HCT116 (cell line): ENCODE measurements around the gene ASIP. TPM values are rescaled to one million over a fixed set of nuclear protein-coding genes. Genes with fewer than 3 reads are reported as not detected.
"Not testable (repeated sequence)": the region's sequence is repeated elsewhere in the genome, so short reads cannot be mapped to it uniquely, and the experiment has no call there.

ENCODE experiments used
- ATAC-seq: fragments of 200-7000 bp; cut with Tn5 transposase; 2 replicates; pipeline ENCODE4 v1.9.1; 2020; ENCODE audit warnings: mild to moderate bottlenecking, moderate library complexity
- BruUV-seq: library from RNA; stranded (reverse); fragments of 400-500 nt; replicated peaks from 2 replicates; lab custom pipeline; 2021; lab: Mats Ljungman, UMichigan
- CTCF ChIA-PET: fragments of 300-600 bp; sonication (Branson Sonifier 250); formaldehyde crosslinking; loops from one replicate; lab custom pipeline; 2021; ENCODE audit warnings: antibody characterized with exemption; lab: Charles Lee
- POLR2A ChIA-PET: fragments of 300-600, 350-600 bp; sonication (Branson Sonifier 250); formaldehyde crosslinking; loops from one replicate; lab custom pipeline; 2021; ENCODE audit warnings: antibody characterized with exemption; lab: Charles Lee
- RAD21 ChIA-PET, 2 experiments: fragments of 300-600 bp; sonication (Branson Sonifier 250); formaldehyde crosslinking; loops; one replicate each; lab custom pipeline; 2023; ENCODE audit warnings: low total read pairs in 2 of 2; ENCODE audit not compliant: uncharacterized antibody in 2 of 2, unreplicated experiment in 2 of 2, low non-redundant PET in 1 of 2; lab: Charles Lee
- DNase-seq: peaks from one replicate; pipeline ENCODE4 v3.0.0-alpha.2; 2010; ENCODE audit warnings: low read depth, low spot score
- H2AFZ ChIP-seq: fragments of 200-600 bp; shearing (Covaris generic), sonication (generic); 2 replicates; pipeline ENCODE4 v1.6.1; 2017; ENCODE audit warnings: low read depth, mixed run types, mixed read lengths, antibody characterized with exemption, low read length; ENCODE audit not compliant: poor library complexity, severe bottlenecking
- H3K27ac ChIP-seq: 2 replicates; pipeline ENCODE4 v1.5.1; 2012; ENCODE audit warnings: low read depth, low read length
- H3K27me3 ChIP-seq: fragments of 200-600 bp; sonication (generic); 2 replicates; pipeline ENCODE4 v1.6.1; 2016; ENCODE audit warnings: mixed run types, low read length, mixed read lengths; ENCODE audit not compliant: insufficient read depth
- H3K36me3 ChIP-seq, 2 experiments: fragments of 200-500 bp in 1 of 2; fragments of 200-600 bp in 1 of 2; sonication (Bioruptor generic) in 1 of 2; sonication (generic) in 1 of 2; 2 replicates each; pipeline versions ENCODE4 v1.5.1 to v1.6.1; 2014 to 2016; ENCODE audit warnings: low read length in 2 of 2, inconsistent platforms in 1 of 2, mixed read lengths in 1 of 2, mixed run types in 1 of 2; ENCODE audit not compliant: insufficient read depth in 2 of 2, control insufficient read depth in 1 of 2
- H3K4me1 ChIP-seq, 2 experiments: fragments of 200-600 bp in 1 of 2; sonication (generic) in 1 of 2; 2 replicates each; pipeline versions ENCODE4 v1.5.1 to v1.6.1; 2012 to 2017; ENCODE audit warnings: low read length in 2 of 2, inconsistent platforms in 1 of 2, mild to moderate bottlenecking in 1 of 2, mixed read lengths in 1 of 2, mixed run types in 1 of 2, moderate library complexity in 1 of 2; ENCODE audit not compliant: insufficient read depth in 2 of 2, control insufficient read depth in 1 of 2
- H3K4me2 ChIP-seq: fragments of 200-600 bp; sonication (generic); 2 replicates; pipeline ENCODE4 v1.6.1; 2017; ENCODE audit warnings: mixed run types, low read length, mixed read lengths
- H3K4me3 ChIP-seq, 2 experiments: fragments of 200-600 bp in 1 of 2; sonication (generic) in 1 of 2; replicated peaks in 1 of 2; 2 replicates each; pipeline ENCODE4 v1.5.1; 2011 to 2016; ENCODE audit warnings: low read length in 2 of 2, control low read depth in 1 of 2, low read depth in 1 of 2, mild to moderate bottlenecking in 1 of 2, mixed read lengths in 1 of 2, mixed run types in 1 of 2
- H3K79me2 ChIP-seq: fragments of 200-600 bp; sonication (generic); 2 replicates; pipeline ENCODE4 v1.6.1; 2017; ENCODE audit warnings: mild to moderate bottlenecking, mixed run types, low read length, moderate library complexity, mixed read lengths; ENCODE audit not compliant: insufficient read depth
- H3K9ac ChIP-seq: fragments of 200-600 bp; sonication (generic); 2 replicates; pipeline ENCODE4 v1.6.1; 2016; ENCODE audit warnings: low read length, mixed read lengths
- H3K9me2 ChIP-seq: fragments of 200-600 bp; sonication (generic), shearing (Covaris generic); 2 replicates; pipeline ENCODE4 v1.6.1; 2017; ENCODE audit warnings: mixed run types, mild to moderate bottlenecking, moderate library complexity; ENCODE audit not compliant: insufficient read depth
- H3K9me3 ChIP-seq, 2 experiments: fragments of 200-500 bp in 1 of 2; fragments of 200-600 bp in 1 of 2; sonication (Bioruptor generic) in 1 of 2; sonication (generic) in 1 of 2; 2 replicates each; pipeline ENCODE4 v1.6.1; 2014 to 2017; ENCODE audit warnings: low read length in 2 of 2, mixed read lengths in 2 of 2, inconsistent platforms in 1 of 2, low read depth in 1 of 2, mild to moderate bottlenecking in 1 of 2, mixed run types in 1 of 2, moderate library complexity in 1 of 2; ENCODE audit not compliant: control insufficient read depth in 1 of 2, insufficient read depth in 1 of 2
- H4K20me1 ChIP-seq: fragments of 200-600 bp; sonication (generic), shearing (Covaris generic); 2 replicates; pipeline ENCODE4 v1.6.1; 2017; ENCODE audit warnings: mixed run types, mild to moderate bottlenecking, moderate library complexity; ENCODE audit not compliant: insufficient read depth
- CBX3 ChIP-seq: IDR thresholded peaks from 2 replicates; pipeline ENCODE4 v1.6.1; 2012; ENCODE audit warnings: low read depth
- CTCF ChIP-seq, 3 experiments: fragments of 200-600 bp in 1 of 3; sonication (generic) in 1 of 3; IDR thresholded peaks in 2 of 3; conservative IDR thresholded peaks in 1 of 3; 2 replicates each; pipeline ENCODE4 v1.5.1; 2012 to 2017; ENCODE audit warnings: low read depth in 2 of 3, low read length in 2 of 3, antibody characterized with exemption in 1 of 3, borderline replicate concordance in 1 of 3, control low read depth in 1 of 3, mild to moderate bottlenecking in 1 of 3, mixed read lengths in 1 of 3, mixed run types in 1 of 3, moderate library complexity in 1 of 3; ENCODE audit not compliant: insufficient read depth in 1 of 3
- EGR1 ChIP-seq: IDR thresholded peaks from 2 replicates; pipeline ENCODE4 v1.6.1; 2012; ENCODE audit warnings: low read depth
- ELF1 ChIP-seq: IDR thresholded peaks from 2 replicates; pipeline ENCODE4 v1.6.1; 2012; ENCODE audit warnings: low read depth, borderline replicate concordance
- EZH2 ChIP-seq: fragments of 200-600 bp; sonication (generic); IDR thresholded peaks from 2 replicates; pipeline ENCODE4 v1.6.1; 2017; ENCODE audit warnings: antibody characterized with exemption, mixed run types
- EZH2phosphoT487 ChIP-seq: fragments of 200-600 bp; IDR thresholded peaks from 2 replicates; pipeline ENCODE4 v1.6.1; 2018; ENCODE audit warnings: antibody characterized with exemption, borderline replicate concordance
- MAX ChIP-seq: IDR thresholded peaks from 2 replicates; pipeline ENCODE4 v1.6.1; 2012
- POLR2A ChIP-seq: IDR thresholded peaks from 2 replicates; pipeline ENCODE4 v1.7.0; 2011; ENCODE audit warnings: borderline replicate concordance; ENCODE audit not compliant: insufficient read depth, insufficient read length; ENCODE audit errors: extremely low read depth
- SRF ChIP-seq: IDR thresholded peaks from 2 replicates; pipeline ENCODE4 v1.6.1; 2012; ENCODE audit warnings: low read depth
- intact Hi-C: fragments of 100-400 bp; cut with micrococcal nuclease; formaldehyde crosslinking; loops from 2 replicates; pipeline ENCODE4 v1.10.0; 2022
- total RNA-seq: library from RNA; stranded (reverse); gene quantifications from one replicate; pipeline ENCODE4 v1.2.1, GENCODE V29; 2021; ENCODE audit not compliant: unreplicated experiment

Gene ASIP
- total RNA-seq, 1 experiment from 2014 or later: not detected

- TF ChIP-seq CTCF (IDR thresholded peaks at IDR 0.05 in 2 of 3, conservative IDR thresholded peaks at IDR 0.05 in 1 of 3; ENCODE audit: borderline replicate concordance in 1 of 3, insufficient read depth in 1 of 3, low read depth in 2 of 3, low read length in 2 of 3) (no peak), POLR2A (no peak), ELF1 (no peak), EZH2 (no peak), SRF (no peak), CBX3 (no peak), EGR1 (no peak), EZH2phosphoT487 (no peak), MAX (no peak)
Measured at GRCh38 chr20:34251619-34252018, 10.4 kb downstream of the ASIP start (continued).

GRCh38 chr20:34252431-34253086, 11.3 kb downstream of the ASIP start:
- BruUV-seq, intact Hi-C loops, DNase-seq, H3K36me3 ChIP-seq, H3K9me3 ChIP-seq, H3K4me1 ChIP-seq, RAD21 ChIA-PET, H3K9ac ChIP-seq, H3K9me2 ChIP-seq, H2AFZ ChIP-seq, H3K27me3 ChIP-seq, H3K4me2 ChIP-seq, H3K27ac ChIP-seq, CTCF ChIA-PET, H3K4me3 ChIP-seq, H4K20me1 ChIP-seq, ATAC-seq, POLR2A ChIA-PET, H3K79me2 ChIP-seq: not testable (repeated sequence)
